GM18870 (cell line): Measurements from ENCODE around the gene MAPKAPK3.

Experiments
- ATAC-seq: cut with Tn5 transposase; IDR thresholded peaks from one replicate; pipeline ENCODE4 v1.9.1; 2021; ENCODE audit warnings: moderate library complexity; ENCODE audit not compliant: unreplicated experiment

MAPKAPK3 gene

DNA sequence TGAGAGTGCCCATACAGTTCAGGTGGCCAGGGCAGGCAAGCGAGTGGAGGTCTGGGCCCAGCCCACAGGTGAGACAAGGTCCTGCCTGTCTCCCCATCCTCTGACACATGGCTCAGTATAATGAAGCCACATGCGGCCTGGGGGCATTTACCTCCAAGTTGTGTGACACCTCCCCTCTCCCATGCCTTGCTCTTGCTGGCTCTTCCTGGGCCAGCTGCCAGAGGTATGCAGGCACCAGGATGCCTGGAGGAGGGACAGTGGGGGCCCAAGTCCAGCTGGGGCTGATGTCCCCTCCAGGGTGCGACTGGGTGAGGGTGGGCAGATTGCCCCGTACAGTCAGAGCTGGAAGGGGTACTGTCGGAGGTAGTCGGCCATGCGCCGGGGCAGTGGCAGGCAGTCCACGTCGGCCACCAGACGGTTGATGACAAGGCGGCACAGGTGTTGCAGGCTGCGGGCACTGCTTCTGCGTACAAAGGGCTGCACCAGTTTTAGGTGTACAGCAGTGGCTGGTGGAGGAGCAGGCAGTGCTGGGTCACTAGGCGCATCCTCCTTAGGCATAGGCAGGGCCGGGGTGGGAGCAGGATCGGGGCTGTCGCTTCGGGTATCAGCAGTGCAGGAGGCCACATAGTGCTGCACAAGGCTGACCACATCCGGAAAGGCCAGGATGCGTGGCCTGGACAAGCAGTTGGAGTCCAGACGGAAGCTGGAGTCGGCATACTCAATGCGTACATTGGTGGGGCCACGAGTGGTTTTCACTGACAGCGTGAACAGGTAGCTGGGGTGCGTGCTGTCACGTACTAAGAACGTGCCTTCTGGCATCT, 9.5 kb upstream of the MAPKAPK3 start:
- no peak for ATAC-seq

DNA sequence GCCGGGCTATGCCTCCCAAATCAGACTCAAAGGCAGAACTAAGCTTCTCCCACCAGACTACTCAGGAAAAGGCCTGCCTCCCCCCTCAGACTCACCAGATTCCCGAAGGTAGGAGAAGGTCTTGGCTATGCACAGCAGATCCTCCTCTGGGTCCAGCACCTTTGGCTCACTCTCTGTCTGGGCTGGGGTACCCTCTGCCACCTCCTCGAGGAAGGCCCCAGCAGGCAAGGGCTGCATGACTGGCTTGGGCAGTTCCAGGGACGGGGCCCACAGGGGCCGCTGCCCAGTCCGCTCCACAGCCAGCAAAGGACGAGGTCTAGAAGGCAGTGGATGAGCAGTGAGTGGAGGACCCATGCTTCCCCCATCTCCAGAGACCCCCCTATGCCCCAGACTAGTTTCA, 8.7 kb upstream of the MAPKAPK3 start:
- ATAC-seq = no peak

DNA sequence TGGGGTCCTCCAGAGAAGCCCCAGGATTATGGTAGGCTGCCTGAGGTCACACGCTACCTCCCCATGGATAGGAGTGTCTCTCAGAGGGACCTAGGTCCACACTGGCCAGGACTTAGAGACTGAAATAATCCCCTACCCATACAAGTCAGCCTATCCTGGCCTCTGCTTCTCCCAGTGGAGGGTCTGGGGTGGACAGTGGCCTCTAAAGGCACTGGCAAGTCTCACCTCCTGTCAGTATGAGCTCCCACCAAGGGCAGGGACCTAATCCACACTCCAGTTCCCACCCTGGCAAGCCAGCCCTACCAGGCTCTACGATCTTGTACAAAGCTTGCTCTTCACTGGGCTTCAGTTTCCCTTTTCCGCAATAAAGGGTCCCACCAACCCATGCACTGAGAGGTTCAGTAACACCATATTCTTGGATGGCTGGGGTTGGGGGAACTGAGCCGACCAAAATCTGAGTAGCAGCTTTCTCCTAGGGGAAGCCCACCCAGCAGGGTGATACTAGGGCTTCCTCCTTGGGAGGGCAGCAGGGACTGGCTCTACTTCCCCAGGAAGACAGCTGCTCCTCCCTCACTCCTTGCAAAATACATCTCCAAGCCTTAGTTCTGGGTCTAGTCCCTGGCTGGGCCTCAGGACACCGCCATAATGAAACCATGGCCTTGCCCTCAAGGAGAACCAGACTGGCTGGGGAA, 7.7 kb upstream of the MAPKAPK3 start:
- no peak for ATAC-seq

DNA sequence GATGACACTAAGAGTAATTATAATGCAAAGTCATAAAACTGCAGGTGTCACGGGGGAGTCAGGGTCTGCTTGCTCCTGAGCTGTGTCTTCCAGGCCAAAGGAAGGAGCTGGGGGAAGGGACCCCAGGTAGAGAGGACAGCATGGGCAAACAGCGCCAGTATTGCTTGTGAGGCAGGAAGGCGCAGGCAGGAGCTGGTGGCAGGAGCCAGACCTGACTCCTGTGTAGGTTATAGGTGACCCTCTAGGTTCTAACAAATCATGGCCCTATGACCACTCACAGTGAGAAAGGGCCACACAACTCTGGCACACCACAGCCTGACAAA, 7.2 kb upstream of the MAPKAPK3 start:
- ATAC-seq = no peak

DNA sequence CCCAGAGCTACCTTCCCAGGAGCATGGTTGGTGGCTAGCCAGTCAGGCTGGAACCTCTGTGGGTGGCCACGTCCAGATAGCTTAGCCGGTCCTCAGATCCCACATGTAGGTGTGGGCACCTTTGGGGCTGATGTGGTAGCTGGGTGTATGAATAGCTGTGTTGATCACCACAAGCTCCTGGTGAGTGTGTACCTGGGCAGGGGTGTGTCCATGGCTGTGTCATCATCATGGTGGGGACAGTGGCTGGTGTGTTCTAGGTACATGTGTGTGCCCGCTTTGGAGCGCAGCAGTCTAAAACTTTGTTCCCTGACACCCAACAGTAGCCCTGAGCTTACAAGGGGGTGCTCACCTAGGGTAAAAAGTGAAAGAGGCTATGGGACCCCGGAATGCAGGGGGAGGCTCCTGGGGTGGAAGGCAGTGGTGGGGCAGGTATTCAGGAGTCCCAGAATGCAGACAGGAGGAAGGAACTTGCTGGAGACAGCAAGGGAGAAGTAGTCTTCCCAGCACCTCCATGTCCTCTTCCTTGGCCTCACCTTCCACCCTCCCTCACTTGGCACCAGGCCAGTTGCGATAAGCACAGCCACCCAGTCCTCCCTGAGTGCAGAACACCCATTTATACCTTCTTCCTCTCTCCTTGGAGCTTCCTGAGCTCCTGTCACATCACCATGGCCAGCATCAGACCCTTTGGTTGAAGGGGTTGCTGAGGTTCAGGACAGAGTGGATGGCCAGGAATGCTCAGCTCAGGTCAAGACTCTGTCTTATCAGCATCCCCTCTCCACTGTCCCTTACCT, 6.6 kb upstream of the MAPKAPK3 start:
- no peak for ATAC-seq

DNA sequence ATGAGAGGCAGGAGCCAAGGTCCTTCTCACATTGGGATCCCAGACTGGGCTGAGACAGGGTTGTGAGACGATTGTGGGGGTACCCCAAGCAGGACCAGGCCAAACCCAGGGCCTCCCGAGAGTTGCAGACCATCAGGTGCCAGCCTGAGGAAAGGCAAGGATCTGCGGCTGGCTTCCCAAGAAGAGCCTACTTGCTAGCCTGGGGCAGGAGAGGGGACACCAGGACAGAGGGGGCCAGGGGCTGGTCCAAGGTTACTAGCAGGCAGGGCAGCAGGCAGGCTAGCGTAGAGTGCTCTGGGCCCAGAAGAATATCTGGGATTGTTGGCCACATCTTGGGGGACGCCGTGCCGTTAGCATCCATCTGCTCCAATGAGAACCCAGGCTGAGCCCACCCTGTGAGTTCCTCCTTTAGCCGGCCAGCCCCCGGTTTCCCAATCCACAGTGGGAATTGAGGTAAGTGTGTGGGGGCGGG, 5.9 kb upstream of the MAPKAPK3 start:
- ATAC-seq = no peak

DNA sequence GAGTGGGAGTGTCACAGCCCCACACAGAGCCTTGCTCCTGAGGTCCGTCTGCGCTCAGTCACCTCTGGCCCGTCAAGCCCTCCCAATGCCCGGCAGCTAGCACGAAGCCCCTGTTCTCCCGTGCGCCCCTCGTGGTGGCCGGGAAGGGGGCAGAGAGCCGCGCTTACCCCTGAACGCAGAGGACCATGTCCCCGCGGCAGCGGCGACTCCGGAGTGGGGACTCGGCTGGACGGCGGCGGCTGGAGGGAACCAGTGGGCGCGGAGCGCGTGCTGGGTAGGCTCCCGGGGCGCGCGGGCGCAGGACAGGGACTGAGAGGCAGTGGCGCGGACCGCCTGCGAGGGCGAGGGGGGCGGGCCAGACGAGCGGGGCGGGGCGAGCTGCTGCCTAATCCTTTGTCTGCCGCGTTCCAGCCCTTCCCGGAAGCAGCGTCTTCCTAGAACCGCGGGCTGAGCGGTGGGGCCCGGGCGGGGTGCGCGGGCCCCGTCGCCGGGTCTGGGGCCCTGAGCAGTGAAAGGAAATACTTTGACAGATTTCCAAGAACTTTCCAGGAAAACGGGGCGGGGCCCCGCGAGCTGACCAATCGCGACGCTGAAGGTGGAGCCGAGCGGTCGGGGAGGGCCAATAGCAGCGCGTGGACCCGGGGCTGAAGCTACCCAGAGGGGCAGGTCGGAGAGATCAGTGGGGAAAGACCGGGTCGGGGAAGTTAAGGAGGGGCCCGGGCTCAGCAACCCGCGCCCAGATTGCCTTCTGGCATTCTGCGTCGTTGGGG, 5.3 kb upstream of the MAPKAPK3 start, which contains the start of gene CISH:
CISH (minus strand) TSS at position 311 of the 770 bp plus-strand sequence; CDS start at position 187, 124 bp downstream.
- peak; percentile 54 for ATAC-seq

DNA sequence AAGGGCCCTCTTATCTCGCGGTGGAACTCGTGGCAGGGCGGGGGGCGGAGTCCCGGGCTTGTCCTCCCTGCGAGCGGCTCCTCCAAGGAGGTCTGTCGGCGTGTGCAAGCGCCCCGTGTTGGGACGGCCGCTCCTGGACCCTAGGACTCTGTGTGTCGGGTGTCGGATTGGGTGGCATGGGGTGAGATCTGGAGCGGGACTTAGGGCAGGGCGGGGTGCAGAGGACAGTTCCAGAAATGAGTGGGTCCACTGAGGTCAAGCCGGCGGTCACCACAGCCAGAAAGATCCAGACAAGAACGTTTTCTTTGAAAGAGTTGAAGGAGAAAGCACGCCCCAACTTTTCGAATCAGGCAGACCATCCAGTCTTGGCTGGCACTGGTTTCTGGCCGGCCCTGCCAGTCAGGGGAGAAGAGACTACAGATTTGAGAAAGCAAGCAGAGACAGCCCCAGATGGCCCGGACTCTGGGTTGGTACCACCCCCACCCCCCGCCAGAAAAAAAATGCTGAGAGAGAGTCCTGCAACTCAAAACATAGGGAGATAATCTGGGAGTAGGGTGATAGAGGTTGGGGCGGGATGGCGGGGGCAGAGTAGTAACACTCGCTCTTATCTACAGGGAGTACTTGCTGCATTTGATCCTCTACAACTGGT, 4.6 kb upstream of the MAPKAPK3 start:
- ATAC-seq = peak; percentile 13

DNA sequence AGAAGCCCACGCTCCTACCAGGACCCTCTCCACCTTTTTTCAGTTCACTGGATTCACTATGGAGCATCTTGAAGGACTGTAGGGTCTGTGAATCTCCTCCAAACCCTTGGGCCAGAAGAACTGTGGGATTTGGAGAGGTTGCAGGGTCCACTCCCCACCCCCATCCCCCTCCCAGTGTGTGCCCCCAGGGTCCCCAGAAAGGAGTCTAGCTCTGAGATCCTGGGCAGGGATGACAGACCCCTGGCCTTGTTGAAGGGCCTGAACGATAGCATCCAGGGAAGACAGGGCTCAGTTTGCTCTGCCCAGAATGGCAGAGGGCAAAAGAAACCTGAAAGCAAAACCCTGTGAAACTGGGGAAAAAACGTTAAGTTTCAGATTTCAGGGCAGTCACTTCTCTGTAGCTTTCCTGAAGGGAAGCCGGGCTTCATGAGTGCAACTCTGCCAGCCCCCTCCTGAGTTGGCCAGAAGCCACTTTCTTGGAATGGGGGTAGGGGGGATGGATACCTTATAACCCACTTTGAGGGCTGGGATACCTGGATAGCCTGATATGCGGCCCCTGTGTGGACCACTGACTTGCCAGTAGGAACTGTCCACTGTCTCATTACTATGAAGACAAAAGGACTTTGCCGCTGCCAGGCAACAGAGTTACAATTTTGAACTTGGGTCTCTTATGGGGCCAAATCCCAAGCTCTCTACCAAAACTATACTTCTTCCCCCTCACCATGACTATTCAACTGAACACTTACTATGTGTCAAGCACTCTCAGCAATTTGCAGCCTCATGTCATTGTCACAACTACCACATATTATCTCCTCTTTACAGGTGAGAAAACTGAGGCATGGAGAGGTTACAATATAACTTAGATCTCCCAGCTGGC, 3.7 kb upstream of the MAPKAPK3 start:
- no peak for ATAC-seq

DNA sequence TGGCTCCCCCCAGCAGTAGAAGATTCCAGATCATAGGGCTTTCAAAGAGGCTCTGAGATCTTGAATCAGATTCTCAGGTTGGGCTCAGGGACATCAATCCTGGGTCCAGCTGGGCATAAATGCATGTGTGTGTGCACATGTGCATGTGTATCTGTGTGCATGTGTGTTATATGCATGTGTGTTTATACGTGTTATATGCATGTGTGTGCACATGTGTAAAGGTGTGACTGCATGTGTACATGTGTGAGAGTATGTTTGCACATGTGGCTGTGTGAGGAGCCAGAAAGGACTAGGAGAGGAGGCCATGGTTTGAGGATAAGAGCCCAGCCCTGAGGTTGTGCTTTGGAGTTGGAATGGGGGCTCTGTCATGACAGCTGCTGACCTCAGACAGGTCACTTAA, 1.8 kb upstream of the MAPKAPK3 start:
- no peak for ATAC-seq

DNA sequence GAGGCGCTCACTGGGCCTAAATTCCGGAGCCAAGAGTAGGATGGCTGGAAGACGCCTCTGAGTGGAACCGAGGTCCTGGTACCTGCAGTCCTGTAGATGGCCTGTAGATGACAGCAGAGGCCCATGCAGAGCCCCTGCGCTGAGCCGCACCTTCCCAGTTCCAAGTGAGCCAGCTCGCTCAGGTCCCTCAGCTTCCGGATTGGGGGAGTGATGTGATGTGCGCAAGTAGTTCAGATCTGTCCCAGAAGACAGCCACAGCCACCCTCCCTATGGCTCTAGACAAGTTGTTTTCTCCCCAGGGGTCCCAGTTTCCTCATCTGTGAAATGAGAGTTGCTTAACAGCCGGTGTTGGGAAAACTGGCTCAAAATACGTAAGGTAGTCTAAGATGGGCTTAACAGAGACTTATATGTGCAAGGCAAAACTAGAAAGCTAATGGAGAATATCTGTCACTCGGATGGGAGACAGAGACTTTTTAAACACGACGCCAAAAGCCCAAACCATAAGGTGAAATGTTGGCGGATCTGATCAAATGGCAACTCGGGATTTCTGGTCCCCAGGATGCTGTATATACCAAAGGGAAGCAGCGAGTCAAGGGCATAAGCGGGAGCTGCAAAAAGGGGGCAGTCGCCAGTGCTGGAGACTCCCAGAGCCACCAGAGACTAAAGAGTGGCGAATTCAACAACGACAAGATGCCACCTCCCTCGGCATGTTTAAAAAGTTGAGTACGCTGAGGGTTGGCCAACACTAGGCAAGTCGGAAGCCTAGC, 765 bp upstream of the MAPKAPK3 start:
- ATAC-seq = peak; percentile 34

DNA sequence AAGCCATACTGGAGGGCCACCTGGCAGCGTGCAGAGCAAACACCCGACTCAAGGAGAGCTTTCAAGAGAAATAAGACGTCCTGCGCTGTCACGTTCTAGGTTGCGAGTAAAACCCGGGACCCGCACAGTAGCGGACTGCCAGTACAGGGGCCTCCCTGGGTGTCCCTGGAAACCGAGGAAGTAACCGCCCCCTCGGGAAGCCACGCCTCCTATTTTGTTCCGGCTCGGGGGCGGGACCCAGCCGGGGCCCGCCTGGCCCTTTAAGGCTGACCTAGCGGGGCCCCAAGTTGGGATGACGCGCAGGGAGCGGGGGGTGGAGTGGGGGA, 218 bp upstream of the MAPKAPK3 start:
- peak; percentile 51 for ATAC-seq

DNA sequence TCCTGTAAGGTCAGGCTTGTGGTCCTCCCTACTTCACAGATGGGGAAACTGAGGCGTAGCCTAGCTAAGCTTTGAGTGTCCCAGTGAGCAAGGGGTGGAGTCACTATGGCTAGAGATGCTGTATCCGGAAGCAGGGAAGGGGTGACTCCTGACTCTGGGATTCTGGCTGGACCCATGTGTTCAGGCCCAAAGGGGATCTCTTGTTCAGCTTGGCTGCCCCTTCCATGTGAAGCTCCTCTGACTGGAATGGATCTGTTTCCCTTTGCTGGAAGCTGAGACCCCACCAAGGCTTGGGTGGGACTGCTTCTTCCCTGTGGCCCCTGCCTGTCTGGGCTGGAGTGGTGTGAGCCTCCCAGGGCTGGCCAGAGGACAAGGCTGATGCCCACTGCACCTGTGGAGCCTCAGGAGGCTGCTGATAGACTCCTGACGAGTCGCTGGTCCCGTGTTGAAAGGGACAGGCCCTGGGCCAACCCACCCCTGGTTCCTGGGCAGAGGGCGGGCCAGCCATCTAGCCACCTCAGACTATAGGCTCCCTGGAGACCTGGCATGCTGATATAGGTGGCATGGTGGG, 1.0 kb downstream of the MAPKAPK3 start:
- no peak for ATAC-seq

DNA sequence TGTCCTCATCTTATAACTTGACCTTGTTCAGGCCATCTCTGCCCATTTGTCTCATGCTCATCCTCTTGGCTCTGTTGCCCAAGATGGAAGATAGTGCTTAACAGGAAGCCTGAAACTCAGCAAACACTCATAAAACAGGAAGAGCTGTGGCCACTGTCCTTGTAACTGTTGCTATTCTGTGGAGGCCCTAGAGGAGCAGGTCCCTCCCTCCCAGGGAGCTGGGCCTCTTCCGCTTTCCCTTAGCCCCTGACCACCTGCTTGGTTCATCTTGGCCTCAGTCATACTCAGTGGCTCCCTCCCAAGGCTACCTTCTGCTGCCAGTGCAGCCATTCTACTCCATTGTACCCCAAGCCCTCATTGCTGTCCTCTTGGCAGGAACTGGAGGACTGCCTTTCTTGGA, 3.5 kb downstream of the MAPKAPK3 start:
- ATAC-seq = no peak

DNA sequence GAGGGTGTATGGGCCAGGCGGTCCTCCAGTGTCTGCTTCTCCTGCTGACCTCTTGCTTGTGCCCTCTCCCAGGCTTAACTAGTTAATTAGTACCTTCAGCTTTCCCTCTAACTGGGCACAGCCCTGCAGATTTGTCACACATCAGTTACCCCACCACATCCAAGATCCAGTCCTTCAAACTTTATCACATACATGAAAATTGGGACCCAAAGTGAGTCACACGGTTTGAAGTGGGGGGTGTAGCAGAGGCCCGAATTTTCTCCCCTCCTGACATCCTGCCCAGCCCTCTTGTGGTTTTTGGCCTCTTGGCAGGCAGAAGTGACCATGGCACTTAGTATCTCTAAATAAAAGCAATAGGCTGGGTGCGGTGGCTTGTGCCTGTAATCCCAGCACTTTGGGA, 3.9 kb downstream of the MAPKAPK3 start:
- no peak for ATAC-seq

DNA sequence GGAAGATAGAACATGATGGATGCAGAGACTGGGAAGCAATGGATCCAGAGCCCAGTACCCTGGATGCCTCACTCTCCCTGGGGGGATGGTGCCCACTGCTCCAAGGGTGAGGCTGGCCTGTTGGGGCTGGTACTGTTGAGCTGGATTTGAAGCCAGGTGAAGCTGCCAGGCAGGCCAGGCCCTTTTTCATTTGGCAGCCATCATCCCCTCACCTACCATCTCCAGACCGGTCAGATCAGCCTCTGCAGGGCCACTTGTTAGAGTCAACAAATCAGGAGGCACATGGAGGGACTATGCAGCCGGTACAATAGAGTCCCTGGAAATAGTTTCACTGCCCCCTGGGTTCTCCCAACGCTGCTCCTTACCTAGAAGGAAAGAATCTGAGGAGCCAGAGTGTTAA, 5.9 kb downstream of the MAPKAPK3 start:
- no peak for ATAC-seq

DNA sequence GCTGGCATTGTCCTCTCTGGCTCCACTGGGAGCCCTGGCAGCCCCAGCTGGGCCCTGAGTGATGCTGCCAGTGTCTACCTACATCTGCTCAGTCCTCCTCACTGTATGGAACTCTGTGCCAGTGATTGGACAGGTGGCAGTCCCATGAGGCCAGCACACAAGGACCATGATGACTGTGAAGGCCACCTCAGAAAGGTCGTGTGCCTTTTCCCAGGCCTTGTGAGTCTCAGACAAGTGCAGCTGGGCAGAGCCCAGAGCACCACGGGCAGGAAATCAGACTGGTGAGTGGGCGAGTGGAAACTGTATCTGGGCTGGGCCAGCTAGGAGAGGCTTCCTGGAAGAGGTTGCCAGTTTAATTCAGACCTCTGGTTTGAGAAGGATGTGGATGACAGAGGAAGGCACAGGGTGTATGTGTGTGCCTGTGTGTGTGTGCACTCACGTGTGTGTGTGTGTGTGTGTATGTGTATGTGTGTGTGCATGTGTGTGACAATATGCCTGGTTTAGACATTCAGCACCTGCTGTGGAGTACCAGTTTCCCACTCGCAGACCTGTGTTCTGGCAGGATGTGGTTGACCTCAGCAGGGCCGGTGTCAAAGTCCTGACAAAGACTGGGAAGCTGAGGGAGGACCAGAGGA, 7.0 kb downstream of the MAPKAPK3 start:
- ATAC-seq = peak; percentile 51

DNA sequence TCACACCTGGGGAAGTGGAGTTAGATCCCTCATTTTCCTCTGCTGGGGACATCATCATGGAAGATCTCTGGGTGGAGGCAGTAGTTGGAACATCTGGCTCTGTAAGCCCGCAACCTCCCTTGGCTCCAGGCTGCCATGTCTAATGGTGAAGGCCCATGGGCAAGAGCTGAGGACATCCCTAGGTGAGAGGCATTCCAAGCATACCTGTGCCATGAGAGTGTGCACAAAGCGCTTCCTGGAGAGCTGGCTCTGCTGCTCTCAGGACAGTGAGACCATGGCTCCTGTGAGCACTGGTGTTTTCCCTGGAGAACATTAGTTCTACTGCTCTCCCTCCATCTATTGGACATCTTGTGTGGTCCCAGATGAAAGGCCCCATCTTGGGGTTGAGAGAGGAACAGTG, 7.7 kb downstream of the MAPKAPK3 start:
- no peak for ATAC-seq
